Effector CD8-positive, alpha-beta T cell (primary cell): ENCODE results near the gene ZDHHC13.
A peak's percentile ranks its signal among the peaks of the same experiment; 100 is the strongest.

ENCODE experiments used
- DNase-seq: peaks from one replicate; lab custom pipeline; 2025; lab: John Stamatoyannopoulos, UW
- total RNA-seq, 4 experiments: gene quantifications; one replicate each; lab custom pipeline; 2026; lab: John Stamatoyannopoulos, UW

Gene ZDHHC13
- total RNA-seq = 24.0 to 42.6 (median 35.2) reads per million in 4 experiments

GRCh38 chr11:19116971-19117759, at the start of gene ZDHHC13:
Gene ZDHHC13, plus strand, starts transcription at chr11:19117168. Its CDS starts 82 bp downstream, at chr11:19117250.
- DNase-seq = peak; percentile 85

- peak; percentile 8 for DNase-seq
Observed at GRCh38 chr11:19071255-19071654, 45.7 kb upstream of the ZDHHC13 start.

GRCh38 chr11:19072464-19072863, 44.5 kb upstream of the ZDHHC13 start:
- no peak for DNase-seq

GRCh38 chr11:19073454-19074415, 43.2 kb upstream of the ZDHHC13 start:
- DNase-seq = no peak

- DNase-seq = no peak
Observed at GRCh38 chr11:19075636-19076035, 41.3 kb upstream of the ZDHHC13 start.

GRCh38 chr11:19076744-19077589, 40.0 kb upstream of the ZDHHC13 start:
- DNase-seq = peak; percentile 31

GRCh38 chr11:19077965-19078364, 39.0 kb upstream of the ZDHHC13 start:
- no peak for DNase-seq

- no peak for DNase-seq
Observed at GRCh38 chr11:19079643-19080440, 37.1 kb upstream of the ZDHHC13 start.

- no peak for DNase-seq
Observed at GRCh38 chr11:19080579-19080993, 36.4 kb upstream of the ZDHHC13 start.

- no peak for DNase-seq
Observed at GRCh38 chr11:19083166-19083565, 33.8 kb upstream of the ZDHHC13 start.

- DNase-seq = no peak
Observed at GRCh38 chr11:19084661-19085315, 32.2 kb upstream of the ZDHHC13 start.

GRCh38 chr11:19087658-19088057, 29.3 kb upstream of the ZDHHC13 start:
- DNase-seq = no peak

GRCh38 chr11:19088791-19089190, 28.2 kb upstream of the ZDHHC13 start:
- no peak for DNase-seq

GRCh38 chr11:19089421-19089820, 27.5 kb upstream of the ZDHHC13 start:
- no peak for DNase-seq

- no peak for DNase-seq
Observed at GRCh38 chr11:19091366-19091765, 25.6 kb upstream of the ZDHHC13 start.

GRCh38 chr11:19092342-19092741, 24.6 kb upstream of the ZDHHC13 start:
- DNase-seq = no peak

- no peak for DNase-seq
Observed at GRCh38 chr11:19092850-19093249, 24.1 kb upstream of the ZDHHC13 start.

- no peak for DNase-seq
Observed at GRCh38 chr11:19093976-19094375, 23.0 kb upstream of the ZDHHC13 start.

GRCh38 chr11:19094859-19095258, 22.1 kb upstream of the ZDHHC13 start:
- no peak for DNase-seq

GRCh38 chr11:19099093-19099492, 17.9 kb upstream of the ZDHHC13 start:
- DNase-seq = no peak
